ENCODE data around the gene NRL. TPM values are rescaled to one million over a fixed set of nuclear protein-coding genes. Genes with fewer than 3 reads are reported as not detected.

Gene NRL
- total RNA-seq, 1 experiment from 2014 or later = 1.3 TPM

- TF ChIP-seq ATF2 (CRISPR knock-in tag; IDR thresholded peaks at IDR 0.05; ENCODE audit: borderline replicate concordance, low read depth) (no peak), TCF7 (CRISPR knock-in tag; IDR thresholded peaks at IDR 0.05; ENCODE audit: low read depth) (no peak)
Observed at GRCh38 chr14:24132061-24132685, 17.4 kb upstream of the NRL start (continued).

- H3K9me3 Mint-ChIP-seq = no peaks in the 10 kb centered on the region
- peaks cover 12% of the 10 kb centered on the region for H3K4me1 Mint-ChIP-seq
- ChIA-PET CTCF (interaction anchor here (3.1 kb wide), 1 partner anchor 23 kb away, joined by 10 read pairs; no protein-coding TSS in a partner anchor), POLR2A (no interaction called here)
- no peaks in the 10 kb centered on the region for H3K36me3 Mint-ChIP-seq
- DNase-seq (ENCODE audit: low spot score) (no peak), ATAC-seq (no peak)
- no peak for TF ChIP-seq ZNF138 (CRISPR knock-in tag; conservative IDR thresholded peaks at IDR 0.05)
- no peak for TF ChIP-seq FOXP4 (CRISPR knock-in tag; IDR thresholded peaks at IDR 0.05)
- TF ChIP-seq SOX15 (CRISPR knock-in tag; IDR thresholded peaks at IDR 0.05) = no peak
- no peak for TF ChIP-seq ZNF423 (CRISPR knock-in tag; IDR thresholded peaks at IDR 0.05)
- TF ChIP-seq SMAD4 (CRISPR knock-in tag; IDR thresholded peaks at IDR 0.05) = no peak
- TF ChIP-seq ESRRA (CRISPR knock-in tag; IDR thresholded peaks at IDR 0.05; ENCODE audit: borderline replicate concordance) = no peak
- TF ChIP-seq JUN (CRISPR knock-in tag; IDR thresholded peaks at IDR 0.05) = no peak
- TF ChIP-seq ZBTB43 (CRISPR knock-in tag; IDR thresholded peaks at IDR 0.05) = no peak
- no peaks in the 10 kb centered on the region; the same call in 1 of the 2 replicates for H3K27me3 Mint-ChIP-seq (ENCODE audit: low read depth)
- H3K27ac Mint-ChIP-seq = no peak overlapping the region
- H3K4me3 Mint-ChIP-seq = no peak overlapping the region
Observed at GRCh38 chr14:24131549-24131966, 16.8 kb upstream of the NRL start.

GRCh38 chr14:24130717-24131548, 16.2 kb upstream of the NRL start:
- Mint-ChIP-seq H3K27ac (0 out of 2 replicates have a peak overlapping the region, but pooled peaks have one; percentile 67), H3K4me1 (peaks cover 10% of the 10 kb centered on the region), H3K36me3 (no peaks in the 10 kb centered on the region), H3K27me3 (ENCODE audit: low read depth) (no peaks in the 10 kb centered on the region; the same call in 1 of the 2 replicates), H3K9me3 (no peaks in the 10 kb centered on the region), H3K4me3 (no peak overlapping the region)
- DNase-seq (ENCODE audit: low spot score) (no peak), ATAC-seq (no peak)
- TF ChIP-seq E2F5 (CRISPR knock-in tag; IDR thresholded peaks at IDR 0.05) = no peak
- ChIA-PET POLR2A (no interaction called here), CTCF (interaction anchor here (3.1 kb wide), 1 partner anchor 22 kb away, joined by 10 read pairs; no protein-coding TSS in a partner anchor)

GRCh38 chr14:24130380-24130716, 15.6 kb upstream of the NRL start, which contains the start of gene FITM1:
Gene FITM1 (plus strand): TSS chr14:24130659. CDS start chr14:24131564, 905 bp downstream.
- ATAC-seq = no peak
- Mint-ChIP-seq H3K9me3 (no peaks in the 10 kb centered on the region), H3K4me1 (peaks cover 9% of the 10 kb centered on the region), H3K36me3 (no peaks in the 10 kb centered on the region), H3K27ac (0 out of 2 replicates have a peak within 1 kb of the TSS, but pooled peaks have one; percentile 67), H3K4me3 (no peak within 1 kb of the TSS), H3K27me3 (ENCODE audit: low read depth) (no peaks in the 10 kb centered on the region; the same call in 1 of the 2 replicates)
- DNase-seq (ENCODE audit: low spot score) = no peak
- ChIA-PET CTCF (interaction anchor here (1.3 kb wide), 1 partner anchor 31 kb away, joined by 6 read pairs; the partner anchor contains the start of gene IRF9), POLR2A (no interaction called here)
- no peak for TF ChIP-seq TEAD1 (CRISPR knock-in tag; IDR thresholded peaks at IDR 0.05)
- TF ChIP-seq IRF1 (CRISPR knock-in tag; IDR thresholded peaks at IDR 0.05) = no peak
- no peak for TF ChIP-seq PRRX2 (CRISPR knock-in tag; IDR thresholded peaks at IDR 0.05)
- TF ChIP-seq JUN (CRISPR knock-in tag; IDR thresholded peaks at IDR 0.05) = no peak
- no peak for TF ChIP-seq USF1 (CRISPR knock-in tag; IDR thresholded peaks at IDR 0.05)
- TF ChIP-seq IRF2 (CRISPR knock-in tag; IDR thresholded peaks at IDR 0.05; ENCODE audit: borderline replicate concordance, low read depth) = no peak
- TF ChIP-seq SMAD4 (CRISPR knock-in tag; IDR thresholded peaks at IDR 0.05) = no peak
- TF ChIP-seq TCF7 (CRISPR knock-in tag; IDR thresholded peaks at IDR 0.05; ENCODE audit: low read depth) = no peak
- TF ChIP-seq ZNF425 (CRISPR knock-in tag; conservative IDR thresholded peaks at IDR 0.05) = no peak
- TF ChIP-seq CBFB (CRISPR knock-in tag; IDR thresholded peaks at IDR 0.05; ENCODE audit: low read depth) = no peak
